Activated CD4-positive, CD25-positive, alpha-beta regulatory T cell treated with anti-CD3 and anti-CD28 coated beads, Interleukin-2, amount 50 U/mL, for 72 hours (primary cell): Measurements from ENCODE around the gene CD58.

Experiments
- DNase-seq: peaks from one replicate; pipeline ENCODE4 v3.0.0; 2021

The CD58 gene

DNA sequence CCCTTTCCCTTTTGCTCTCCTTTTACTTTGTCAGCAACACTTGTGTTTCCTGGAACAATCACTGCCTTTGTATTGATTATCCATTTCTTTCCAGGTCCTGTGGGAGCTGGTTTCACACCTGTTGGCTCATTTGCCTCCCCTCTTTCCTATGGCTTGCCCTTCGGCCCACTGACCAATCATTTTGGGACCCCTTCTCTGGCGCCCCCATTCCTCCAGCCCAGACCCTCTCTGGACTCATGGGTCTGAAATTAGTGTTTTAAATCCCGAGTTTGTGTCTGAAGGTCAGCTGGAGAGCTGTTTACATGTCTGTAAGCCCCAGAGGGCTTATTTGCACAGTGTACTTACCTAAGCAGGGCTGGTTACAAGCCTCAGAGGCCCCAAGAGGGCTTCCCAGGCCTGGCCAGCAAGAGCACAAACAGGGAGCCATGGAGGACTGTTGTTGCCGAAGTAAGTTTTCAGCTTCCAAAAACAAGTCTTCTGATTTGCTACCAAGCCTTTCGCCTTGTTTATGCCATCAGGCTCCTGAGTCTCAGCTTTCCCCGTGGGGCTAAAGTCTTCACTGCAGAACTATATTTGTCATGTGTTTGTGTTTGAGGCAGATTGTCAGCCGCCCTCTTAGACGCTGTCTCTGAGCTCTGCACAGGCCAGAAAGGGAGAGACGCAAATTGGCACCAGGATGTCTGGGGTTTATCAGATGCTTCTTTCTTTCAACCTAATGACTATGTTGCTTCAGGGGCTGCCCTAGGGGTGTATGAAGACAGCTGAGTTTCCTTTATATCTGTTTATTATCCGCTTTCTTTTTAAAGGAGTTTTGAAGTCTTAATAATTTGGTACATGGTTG lies 104.8 kb downstream of the CD58 start:
- no peak for DNase-seq

DNA sequence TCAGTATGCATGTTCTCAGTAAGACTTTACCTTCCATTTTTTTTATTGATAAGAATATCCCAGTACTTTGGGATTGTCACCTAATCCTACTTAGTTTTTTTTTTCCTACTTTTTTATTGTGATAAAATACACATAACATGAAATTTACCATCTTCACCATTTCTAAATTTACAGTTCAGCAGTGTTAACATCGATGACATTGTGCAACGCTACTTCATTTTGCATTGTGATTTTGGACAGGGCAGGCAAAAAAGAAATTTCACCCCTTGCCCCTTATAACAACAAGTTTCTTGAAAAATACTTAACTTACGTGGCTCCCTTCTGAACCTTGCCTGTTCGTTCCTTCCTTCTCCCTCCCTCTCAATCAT lies 105.4 kb downstream of the CD58 start:
- DNase-seq = no peak
